Fibroblast of upper back skin (primary cell): ENCODE results near the gene PSPH.
"Not testable (repeated sequence)": the region's sequence is repeated elsewhere in the genome, so short reads cannot be mapped to it uniquely, and the experiment has no call there.

Experiments
- DNase-seq: peaks from one replicate; pipeline ENCODE4 v3.0.0-alpha.2; 2013

Gene PSPH

DNA sequence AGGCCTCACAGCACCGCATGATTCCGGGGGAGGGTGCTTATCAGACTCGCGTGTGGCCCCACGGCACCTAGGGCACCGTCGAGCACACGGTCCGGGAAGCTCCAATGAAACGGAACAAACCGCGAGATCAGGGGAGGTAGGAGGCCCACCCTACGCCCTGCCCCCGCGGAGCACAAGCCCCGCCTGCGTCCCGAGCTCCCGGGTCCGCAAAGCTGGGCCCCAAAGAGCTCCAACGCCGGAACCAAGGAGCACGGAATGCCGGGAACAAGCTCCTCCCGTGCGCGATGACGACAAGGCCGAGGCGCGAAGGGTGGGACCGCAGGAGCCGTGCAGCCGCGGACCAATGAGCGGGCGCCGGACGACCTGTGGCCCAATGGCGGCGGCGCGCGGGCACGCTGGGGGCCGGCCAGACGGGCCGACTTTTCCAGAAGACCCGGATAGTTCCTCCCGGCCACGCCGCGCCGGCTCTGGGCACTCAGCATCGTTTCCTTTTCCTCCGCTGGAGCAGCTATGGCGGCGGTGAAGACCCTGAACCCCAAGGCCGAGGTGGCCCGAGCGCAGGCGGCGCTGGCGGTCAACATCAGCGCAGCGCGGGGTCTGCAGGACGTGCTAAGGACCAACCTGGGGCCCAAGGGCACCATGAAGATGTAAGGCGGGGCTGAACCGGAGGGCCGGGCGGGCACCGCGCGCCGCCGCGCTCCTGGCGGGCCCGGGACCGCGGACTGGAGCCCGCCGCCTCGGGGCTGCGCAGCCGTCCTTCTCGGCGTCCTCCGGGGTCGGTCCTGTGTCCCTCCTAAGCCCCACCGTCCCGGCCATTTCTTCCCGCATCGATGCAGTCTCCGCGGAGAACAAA lies at the start of gene PSPH, which contains the start of gene CCT6A:
TSS of gene PSPH (minus strand) at position 106 of the 853 bp plus-strand sequence. CDS start 30,232 bp downstream, outside the sequence.
TSS of gene CCT6A (plus strand) at position 427 of the 853 bp plus-strand sequence. CDS start at position 511, 84 bp downstream.
- DNase-seq: peak; percentile 99

DNA sequence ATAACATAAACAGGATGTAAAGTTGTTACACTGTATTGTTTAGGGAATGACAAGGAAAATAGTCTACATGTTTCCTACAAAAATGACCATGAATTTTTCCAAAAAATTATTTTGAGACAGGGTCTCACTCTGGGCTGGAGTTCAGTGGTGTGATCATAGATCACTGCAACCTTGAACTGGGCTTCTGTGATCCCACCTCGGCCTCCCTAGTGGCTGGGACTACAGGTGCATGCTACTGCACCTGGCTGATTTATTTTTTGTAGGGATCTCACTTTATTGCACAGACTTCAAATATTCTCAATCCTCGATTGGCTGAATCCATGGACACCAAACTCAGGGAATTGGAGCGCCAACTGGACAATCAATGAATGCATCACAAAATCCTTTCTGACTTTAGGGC lies 48.4 kb upstream of the PSPH start:
- DNase-seq: no peak

DNA sequence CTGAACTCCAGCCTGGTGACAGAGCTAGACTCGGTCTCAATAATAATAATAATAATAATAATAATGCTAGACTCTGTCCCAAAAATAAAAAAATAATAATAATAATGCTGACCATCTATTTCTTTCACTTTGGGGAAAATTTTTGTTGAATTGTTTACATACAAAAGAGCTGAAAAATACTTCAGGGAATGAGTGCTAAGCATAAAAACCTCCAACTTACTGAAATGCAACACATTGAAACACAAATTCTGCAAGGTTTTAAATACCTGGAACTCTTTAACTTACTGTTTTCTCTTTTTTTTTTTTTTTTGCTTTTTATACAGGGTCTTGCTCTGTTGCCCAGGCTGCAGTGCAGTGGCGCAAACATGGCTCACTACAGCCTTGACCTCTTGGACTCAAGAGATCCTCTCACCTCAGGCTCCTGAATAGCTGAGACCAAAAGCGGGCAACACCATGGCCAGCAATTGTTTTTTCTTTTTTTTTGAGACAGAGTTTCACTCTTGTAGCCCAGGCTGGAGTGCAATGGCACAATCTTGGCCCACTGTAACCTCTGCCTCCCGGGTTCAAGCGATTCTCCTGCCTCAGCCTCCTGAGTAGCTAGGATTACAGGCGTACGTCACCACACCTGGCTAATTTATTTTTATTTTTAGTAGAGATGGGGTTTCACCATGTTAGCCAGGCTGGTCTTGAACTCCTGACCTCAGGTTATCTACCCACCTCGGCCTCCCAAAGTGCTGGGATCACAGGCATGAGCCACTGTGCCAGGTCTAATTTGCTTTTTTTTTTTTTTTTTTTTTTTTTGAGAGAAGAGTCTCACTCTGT lies 47.2 kb upstream of the PSPH start:
- not testable (repeated sequence) for DNase-seq

DNA sequence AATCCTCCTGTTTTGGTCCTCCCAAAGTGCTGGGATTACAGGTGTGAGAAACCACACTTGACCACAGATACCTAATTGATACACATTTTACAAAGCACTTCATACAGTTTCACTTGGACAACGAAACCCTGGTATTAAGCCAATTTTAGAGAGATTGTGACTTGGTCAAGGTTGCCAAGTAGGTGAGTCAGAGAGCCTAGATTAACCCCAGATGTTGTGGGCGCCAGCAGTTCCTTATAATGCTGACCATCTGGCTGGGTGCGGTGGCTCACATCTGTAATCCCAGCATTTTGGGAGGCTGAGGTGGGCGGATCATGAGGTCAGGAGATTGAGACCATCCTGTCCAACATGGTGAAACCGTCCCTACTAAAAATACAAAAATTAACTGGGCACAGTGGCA lies 46.5 kb upstream of the PSPH start:
- DNase-seq: peak; percentile 90

DNA sequence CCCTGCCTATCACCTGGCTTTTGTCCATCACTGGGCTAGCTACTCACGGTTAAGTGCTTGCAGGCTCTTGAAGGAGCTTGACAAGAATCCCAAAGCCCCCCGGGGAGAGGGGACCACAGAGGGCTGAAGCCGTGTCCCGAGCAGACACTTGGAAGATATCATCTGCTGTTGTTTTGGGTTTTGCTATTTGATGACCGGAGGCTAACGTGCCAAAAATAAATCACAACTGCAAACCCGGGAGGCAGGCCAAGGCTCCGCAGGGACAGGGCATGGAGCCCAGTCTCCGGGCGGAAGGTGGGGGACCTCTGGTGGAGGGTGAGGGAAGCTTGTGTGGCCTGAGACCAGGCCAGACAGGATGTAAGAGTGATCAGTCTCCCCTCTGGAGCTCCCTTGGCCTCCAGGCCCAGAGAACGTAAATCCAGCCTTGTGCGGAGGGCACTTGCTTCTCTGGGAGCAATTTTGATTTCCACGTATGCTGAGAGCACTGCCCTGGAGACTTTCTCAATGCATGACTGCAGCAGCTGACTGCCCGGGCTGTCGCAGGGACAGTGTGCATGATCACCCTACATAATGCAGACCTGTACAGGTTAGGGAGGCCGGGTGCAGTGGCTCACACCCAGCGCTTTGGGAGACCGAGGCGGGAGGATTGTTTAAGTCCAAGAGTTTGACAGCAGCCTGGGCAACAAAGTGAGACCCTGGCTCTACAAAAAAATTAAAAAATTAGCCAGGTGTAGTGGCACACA lies 41.7 kb upstream of the PSPH start, which contains the start of gene PHKG1:
TSS of gene PHKG1 (minus strand) at position 164 of the 743 bp plus-strand sequence. CDS start 4,011 bp downstream, outside the sequence.
- DNase-seq: peak; percentile 82

DNA sequence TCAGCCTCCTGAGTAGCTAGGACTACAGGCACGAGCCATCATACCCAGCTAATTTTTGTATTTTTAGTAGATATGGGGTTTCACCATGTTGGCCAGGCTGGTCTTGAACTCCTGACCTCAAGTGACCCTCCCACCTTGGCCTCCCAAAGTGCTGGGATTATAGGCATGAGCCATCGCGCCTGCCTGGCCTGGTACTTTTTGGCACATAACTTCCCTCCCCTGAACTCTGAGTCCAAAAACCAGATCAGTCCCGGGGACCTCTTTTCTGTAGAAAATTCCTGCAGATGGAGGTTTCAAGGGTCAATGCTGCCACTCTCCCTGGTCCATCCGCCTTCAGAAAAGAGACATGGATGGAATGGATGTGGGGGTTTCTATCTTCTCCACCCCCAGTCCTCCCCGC lies 41.1 kb upstream of the PSPH start:
- DNase-seq: not testable (repeated sequence)

DNA sequence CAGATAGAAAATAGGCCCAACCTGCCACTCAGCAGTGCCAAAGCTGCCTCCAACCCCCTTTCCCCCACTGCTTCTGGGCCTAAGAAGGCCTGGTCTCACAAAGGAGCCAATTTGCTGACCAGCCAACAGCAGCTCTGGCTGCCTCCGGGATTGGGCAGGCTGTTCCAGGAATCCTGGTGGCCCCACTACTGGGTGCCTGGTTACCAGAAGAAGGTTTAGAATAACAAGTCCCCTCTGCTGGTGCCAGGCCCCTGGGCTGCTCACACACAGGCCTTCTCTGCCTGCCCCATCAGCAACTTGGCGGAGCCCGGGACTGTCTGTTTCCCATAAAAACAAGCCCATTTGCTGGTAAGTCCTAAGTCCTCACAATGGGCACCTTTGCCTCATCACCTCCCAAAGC lies 40.3 kb upstream of the PSPH start:
- DNase-seq: no peak

GRCh38 chr7:56087445-56087844 lies 36.2 kb upstream of the PSPH start:
- DNase-seq: no peak

- no peak for DNase-seq
Measured at GRCh38 chr7:56086761-56087160, 35.5 kb upstream of the PSPH start.

GRCh38 chr7:56083150-56083785 lies 32.0 kb upstream of the PSPH start:
- no peak for DNase-seq

DNA sequence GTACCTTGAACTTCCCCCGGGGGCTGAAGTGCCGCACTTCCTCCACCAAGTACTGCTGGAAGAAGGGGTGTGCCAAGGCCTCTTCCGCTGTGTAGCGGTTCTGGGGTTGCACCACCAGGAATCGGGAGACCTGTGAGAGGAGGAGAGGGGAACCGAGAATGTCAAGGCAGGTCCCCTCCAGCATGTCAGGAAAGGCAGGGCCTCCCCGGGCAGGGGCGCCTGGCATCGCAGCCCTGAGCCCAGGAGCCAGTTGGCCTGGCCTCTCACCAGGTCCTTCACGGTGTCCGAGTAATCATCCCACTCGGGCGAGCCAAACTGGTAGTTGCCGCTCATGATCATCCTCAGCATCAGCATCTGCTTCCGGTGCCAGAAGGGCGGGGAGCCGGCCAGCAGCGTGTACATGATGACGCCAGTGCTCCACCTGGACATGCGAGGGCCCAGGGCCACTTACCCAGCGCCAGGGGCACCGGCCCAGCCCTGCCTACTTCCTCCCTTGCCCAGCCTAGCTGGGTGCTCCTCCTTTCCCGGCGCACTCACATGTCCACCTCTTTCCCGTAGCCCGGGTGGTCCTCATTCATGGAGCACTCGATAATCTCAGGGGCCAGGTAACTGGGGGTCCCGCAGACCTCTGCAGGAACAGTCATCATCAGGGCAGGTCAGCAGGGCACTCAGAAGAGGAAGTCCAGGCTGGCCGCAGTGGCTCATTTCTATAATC lies 30.5 kb upstream of the PSPH start:
- DNase-seq: no peak

DNA sequence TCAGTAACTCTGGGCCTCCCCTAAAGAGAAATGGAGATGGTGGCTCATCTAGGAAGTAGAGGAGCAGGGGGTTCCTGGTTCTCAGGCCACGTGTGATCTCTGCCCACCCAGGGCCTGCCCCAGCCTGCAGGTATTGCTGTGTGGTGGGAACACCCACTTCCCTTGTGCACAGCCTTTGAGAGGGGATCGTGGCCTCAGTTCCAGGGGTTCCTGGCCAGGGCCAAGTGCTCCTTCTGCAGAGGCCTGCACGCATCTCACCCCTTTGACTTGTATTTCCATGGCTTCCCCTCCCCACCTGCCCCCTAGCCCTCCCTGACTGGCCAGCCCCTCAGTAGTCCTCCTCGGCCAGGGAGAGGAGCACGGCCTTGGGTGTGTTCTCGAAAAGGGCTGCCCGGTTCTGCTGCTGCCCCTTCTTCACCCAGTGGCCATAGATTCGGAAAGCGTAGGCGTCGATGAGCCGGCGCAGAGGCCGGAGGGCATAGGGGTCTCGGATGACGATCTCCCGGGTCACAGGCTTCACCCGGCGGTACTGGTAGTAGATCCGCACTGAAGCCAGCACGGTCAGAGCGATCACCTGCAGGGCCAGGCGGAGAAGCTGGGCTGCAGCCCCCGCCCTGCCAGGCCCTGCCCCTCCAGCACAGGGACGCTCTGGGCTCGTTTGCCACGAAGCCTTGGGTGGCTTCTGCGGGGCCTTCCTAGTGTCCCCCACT lies 29.6 kb upstream of the PSPH start:
- DNase-seq: not testable (repeated sequence)

GRCh38 chr7:56079450-56080185 lies 28.4 kb upstream of the PSPH start:
- peak; percentile 31 for DNase-seq

DNA sequence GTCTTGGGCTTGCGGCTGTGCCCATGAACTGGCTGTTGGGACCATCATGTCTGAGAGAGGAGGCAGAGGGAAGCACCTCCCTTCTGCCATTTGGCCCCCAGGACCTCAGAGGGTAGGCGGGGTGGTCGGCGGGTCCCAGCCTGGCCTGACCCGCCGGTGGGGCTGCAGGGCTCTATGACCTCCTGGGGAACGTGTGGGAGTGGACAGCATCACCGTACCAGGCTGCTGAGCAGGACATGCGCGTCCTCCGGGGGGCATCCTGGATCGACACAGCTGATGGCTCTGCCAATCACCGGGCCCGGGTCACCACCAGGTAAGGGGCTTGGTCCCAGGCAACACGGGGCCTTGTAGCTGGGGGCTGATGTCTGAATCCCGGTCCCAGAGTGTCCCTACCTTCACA lies 27.0 kb upstream of the PSPH start:
- no peak for DNase-seq

DNA sequence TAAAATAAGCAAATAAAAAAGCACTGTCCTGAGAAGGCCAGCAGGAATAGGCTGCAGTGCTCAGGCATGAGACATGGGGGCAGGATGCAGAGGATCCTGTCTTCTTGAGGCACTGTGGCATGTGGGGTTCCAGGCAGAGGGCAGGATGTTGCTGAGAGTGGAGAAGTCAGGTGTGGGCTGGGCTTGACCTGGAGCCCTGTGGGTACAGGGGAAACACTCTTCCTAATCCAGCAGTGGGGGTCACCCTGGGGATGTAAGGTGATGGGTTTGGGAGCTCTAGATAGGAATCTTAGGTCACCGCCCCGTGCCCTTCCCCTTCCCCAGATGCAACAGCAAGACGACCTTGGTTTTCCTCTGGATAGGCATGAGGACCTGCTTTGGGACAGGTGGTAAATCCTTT lies 26.4 kb upstream of the PSPH start:
- no peak for DNase-seq

- DNase-seq: peak; percentile 75
Measured at GRCh38 chr7:56074371-56074791, 23.1 kb upstream of the PSPH start.

- DNase-seq: not testable (repeated sequence)
Measured at GRCh38 chr7:56066376-56066775, 15.1 kb upstream of the PSPH start.

DNA sequence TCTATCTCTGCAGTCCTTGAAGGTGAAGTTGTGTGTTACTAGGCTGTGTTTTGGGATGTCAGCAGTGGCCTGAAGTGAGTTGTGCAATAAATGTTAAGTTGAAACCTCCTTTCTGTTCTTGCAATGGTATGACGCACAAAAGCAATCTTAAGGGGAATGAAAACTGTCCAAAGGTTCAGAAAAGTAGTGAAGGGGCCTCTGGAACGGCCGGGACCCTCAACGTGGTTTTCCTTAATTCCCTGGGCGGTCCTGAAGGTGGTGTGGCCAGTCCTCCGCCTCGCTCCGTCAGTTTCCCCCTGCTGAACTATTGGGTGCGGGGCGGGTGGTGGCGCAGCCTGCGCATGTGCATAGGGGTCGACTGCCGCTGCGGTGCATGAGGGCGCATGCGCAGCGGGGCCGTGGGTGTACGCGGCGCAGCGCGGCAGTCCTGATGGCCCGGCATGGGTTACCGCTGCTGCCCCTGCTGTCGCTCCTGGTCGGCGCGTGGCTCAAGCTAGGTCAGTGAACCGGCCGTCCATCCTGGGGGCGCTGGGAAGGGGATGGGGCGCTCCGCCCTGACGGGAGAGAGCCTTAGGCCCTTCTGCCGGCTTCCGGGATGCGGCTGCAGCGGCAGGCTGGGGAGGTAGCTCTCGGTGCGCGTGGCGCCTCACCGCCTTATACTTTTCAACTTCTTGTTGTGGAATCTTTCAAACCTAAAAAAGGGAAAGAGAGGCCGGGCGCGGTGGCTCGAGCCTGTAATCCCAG lies 12.8 kb upstream of the PSPH start, which contains the start of gene SUMF2:
TSS of gene SUMF2 (plus strand) at position 405 of the 744 bp plus-strand sequence. CDS start at position 431, 26 bp downstream.
- peak; percentile 87 for DNase-seq

DNA sequence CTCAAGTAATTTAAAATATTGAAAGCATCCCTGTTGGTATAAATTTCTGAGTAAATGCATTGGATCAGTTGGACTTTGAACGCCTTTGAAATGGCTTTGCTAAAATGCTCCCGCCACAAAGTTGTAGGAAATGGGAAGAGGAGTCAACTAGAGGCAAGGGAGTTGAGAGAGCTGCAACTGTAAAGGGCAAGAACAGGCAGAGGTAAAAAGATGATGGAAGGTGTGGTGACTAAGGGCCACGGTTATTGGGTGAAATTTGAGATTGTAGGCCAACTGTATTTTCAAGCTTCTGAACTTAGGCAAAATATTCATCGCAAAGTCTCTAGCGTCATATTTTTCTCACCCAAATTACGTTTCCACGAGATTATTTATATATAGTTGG lies 12.2 kb upstream of the PSPH start:
- no peak for DNase-seq
